CD4-positive, alpha-beta memory T cell (primary cell): ENCODE measurements around the gene SUN2. TPM values are rescaled to one million over a fixed set of nuclear protein-coding genes. Genes with fewer than 3 reads are reported as not detected.

Experiments
- CTCF ChIA-PET: fragments of 350-600 bp; sonication (Branson Sonifier 250); formaldehyde crosslinking; loops from one replicate; lab custom pipeline; 2021; ENCODE audit warnings: inconsistent platforms; ENCODE audit not compliant: partially characterized antibody; lab: Charles Lee
- POLR2A ChIA-PET: fragments of 350-600 bp; sonication (Branson Sonifier 250); formaldehyde crosslinking; loops from one replicate; lab custom pipeline; 2021; ENCODE audit not compliant: partially characterized antibody; lab: Charles Lee
- DNase-seq, 5 donors: peaks; one replicate each; pipeline versions ENCODE4 v3.0.0 to v3.0.0-alpha.2; 2020 to 2022; ENCODE audit warnings: mixed read lengths in 1 of 5
- H3K27ac ChIP-seq: one replicate; pipeline ENCODE4 v1.7.0; 2013; ENCODE audit warnings: low read depth, low read length
- H3K27me3 ChIP-seq: 2 replicates; pipeline ENCODE4 v1.7.0; 2013; ENCODE audit warnings: mild to moderate bottlenecking, low read length, moderate library complexity; ENCODE audit not compliant: insufficient read depth
- H3K36me3 ChIP-seq: 2 replicates; pipeline ENCODE4 v1.7.0; 2013; ENCODE audit warnings: mild to moderate bottlenecking, low read length, moderate library complexity; ENCODE audit not compliant: insufficient read depth
- H3K4me1 ChIP-seq: 2 replicates; pipeline ENCODE4 v1.7.0; 2013; ENCODE audit warnings: mild to moderate bottlenecking, low read length, moderate library complexity; ENCODE audit not compliant: insufficient read depth
- H3K4me3 ChIP-seq, 2 donors: one replicate each; pipeline ENCODE4 v1.7.0; 2013; ENCODE audit warnings: low read length in 2 of 2, mild to moderate bottlenecking in 1 of 2
- H3K9me3 ChIP-seq, 2 donors: one replicate each; pipeline ENCODE4 v1.7.0; 2013; ENCODE audit warnings: low read length in 2 of 2, control low read depth in 1 of 2; ENCODE audit not compliant: control insufficient read depth in 1 of 2
- H3K27ac Mint-ChIP-seq, 7 donors: one replicate each; pipeline ENCODE4 v1.8.0; 2020 to 2021; ENCODE audit warnings: mixed read lengths in 7 of 7, mild to moderate bottlenecking in 6 of 7, inconsistent platforms in 3 of 7, moderate library complexity in 3 of 7
- H3K27me3 Mint-ChIP-seq, 2 donors: one replicate each; pipeline ENCODE4 v1.8.0; 2020 to 2021; ENCODE audit warnings: mixed read lengths in 2 of 2
- H3K36me3 Mint-ChIP-seq, 2 donors: one replicate each; pipeline ENCODE4 v1.8.0; 2020 to 2021; ENCODE audit warnings: mixed read lengths in 2 of 2, inconsistent platforms in 1 of 2, mild to moderate bottlenecking in 1 of 2
- H3K4me1 Mint-ChIP-seq, 4 donors: one replicate each; pipeline ENCODE4 v1.8.0; 2020 to 2021; ENCODE audit warnings: mixed read lengths in 4 of 4, mild to moderate bottlenecking in 1 of 4
- H3K4me3 Mint-ChIP-seq, 8 donors: one replicate each; pipeline ENCODE4 v1.8.0; 2020 to 2021; ENCODE audit warnings: mixed read lengths in 8 of 8, mild to moderate bottlenecking in 7 of 8, moderate library complexity in 6 of 8, inconsistent platforms in 3 of 8
- H3K9me3 Mint-ChIP-seq, 8 donors: one replicate each; pipeline ENCODE4 v1.8.0; 2020 to 2021; ENCODE audit warnings: mixed read lengths in 8 of 8, mild to moderate bottlenecking in 5 of 8, inconsistent platforms in 3 of 8, moderate library complexity in 1 of 8
- intact Hi-C: fragments of 100-400 bp; cut with micrococcal nuclease; formaldehyde crosslinking; loops from one replicate; pipeline ENCODE4 v1.15.1; 2023
- polyA plus RNA-seq, 2 donors: library from polyadenylated mRNA; unstranded; fragments of 300-500 nt; fragmentation: Illumina TruSeq; gene quantifications; one replicate each; pipeline ENCODE4 v1.2.3, GENCODE V29; 2021
- total RNA-seq, 2 experiments: library from RNA; stranded (reverse); gene quantifications; one replicate each; pipeline ENCODE4 v1.2.3, GENCODE V29; 2021

Gene SUN2
- total and polyA plus RNA-seq, 4 experiments from 2014 or later: 323 to 1,004 (median 815) TPM

DNA sequence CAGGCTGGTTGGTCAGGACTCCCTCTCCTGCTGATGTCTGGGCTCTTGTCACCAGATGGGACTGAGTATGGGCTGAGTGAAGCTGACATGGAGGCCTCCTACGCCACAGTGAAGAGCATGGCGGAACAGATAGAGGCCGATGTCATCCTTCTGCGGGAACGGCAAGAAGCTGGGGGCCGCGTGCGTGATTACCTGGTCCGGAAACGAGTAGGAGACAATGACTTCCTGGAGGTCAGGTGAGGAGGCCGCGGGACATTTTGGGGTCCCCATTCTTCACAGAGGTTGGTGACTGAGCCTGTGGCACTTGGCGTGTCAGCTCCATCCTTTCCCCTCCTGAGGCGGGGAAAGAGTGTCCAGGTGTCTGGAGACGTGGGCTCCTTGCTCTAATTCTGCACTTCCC, 39.9 kb downstream of the SUN2 start:
- H3K4me3 ChIP-seq: no peak overlapping the region
- peaks cover 21 to 77% of the 10 kb centered on the region in 2 donors for H3K36me3 Mint-ChIP-seq
- no peaks in the 10 kb centered on the region for H3K27me3 ChIP-seq
- intact Hi-C loops: no loop called here
- no peak overlapping the region for H3K4me3 Mint-ChIP-seq
- CTCF ChIA-PET: interaction anchor here (2.0 kb wide), 1 partner anchor 17 kb away, joined by 5 read pairs; no protein-coding TSS in a partner anchor
- no peaks in the 10 kb centered on the region for H3K9me3 ChIP-seq
- no peaks in the 10 kb centered on the region for H3K9me3 Mint-ChIP-seq
- peaks cover 32 to 43% (median 38%) of the 10 kb centered on the region in 4 donors for H3K4me1 Mint-ChIP-seq
- H3K27me3 Mint-ChIP-seq: no peaks in the 10 kb centered on the region
- peak in 1 of 5 donors; percentile 13 for DNase-seq
- H3K36me3 ChIP-seq: peaks cover 44% of the 10 kb centered on the region
- H3K27ac ChIP-seq: no peak overlapping the region
- peaks cover 40% of the 10 kb centered on the region for H3K4me1 ChIP-seq
- POLR2A ChIA-PET: interaction anchor here (8.8 to 41.4 kb wide), 2 partner anchors 8 to 34 kb away, joined by 50 to 1746 read pairs; partner anchors contain the start of genes GTPBP1 and SUN2
- peak overlapping the region in 1 of 7 donors; percentile 62 for H3K27ac Mint-ChIP-seq

DNA sequence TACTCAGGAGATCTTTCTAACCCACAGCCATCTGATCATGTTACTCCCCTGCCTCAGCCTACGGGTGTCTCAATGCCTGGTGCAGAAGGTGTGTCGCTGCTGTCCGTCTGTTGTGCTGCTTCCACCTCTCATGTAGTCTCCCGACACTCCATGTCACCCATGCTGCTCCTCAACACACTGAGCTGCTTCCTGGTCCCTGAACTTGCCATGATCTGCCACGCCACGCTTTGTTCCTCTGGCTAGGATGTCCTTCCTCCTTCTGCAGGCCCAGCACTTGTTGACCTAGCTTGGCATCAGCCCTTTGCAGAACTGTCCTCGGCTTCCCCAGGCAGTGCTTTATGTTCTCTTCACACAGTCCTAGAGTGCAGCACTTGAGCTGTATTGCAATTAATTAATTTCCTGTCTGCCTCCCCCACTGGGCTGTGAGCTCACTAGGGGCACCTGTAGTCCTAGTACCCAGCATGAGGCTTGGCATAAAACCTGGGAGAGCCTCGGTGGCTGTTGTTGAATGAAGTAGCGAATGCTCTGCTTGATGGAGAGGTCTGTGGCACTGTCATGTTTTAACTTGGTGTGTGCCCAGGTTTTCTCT, 40.5 kb downstream of the SUN2 start:
- H3K9me3 Mint-ChIP-seq: no peaks in the 10 kb centered on the region
- H3K4me1 Mint-ChIP-seq: peaks cover 36 to 49% (median 43%) of the 10 kb centered on the region in 4 donors
- intact Hi-C loops: no loop called here

DNA sequence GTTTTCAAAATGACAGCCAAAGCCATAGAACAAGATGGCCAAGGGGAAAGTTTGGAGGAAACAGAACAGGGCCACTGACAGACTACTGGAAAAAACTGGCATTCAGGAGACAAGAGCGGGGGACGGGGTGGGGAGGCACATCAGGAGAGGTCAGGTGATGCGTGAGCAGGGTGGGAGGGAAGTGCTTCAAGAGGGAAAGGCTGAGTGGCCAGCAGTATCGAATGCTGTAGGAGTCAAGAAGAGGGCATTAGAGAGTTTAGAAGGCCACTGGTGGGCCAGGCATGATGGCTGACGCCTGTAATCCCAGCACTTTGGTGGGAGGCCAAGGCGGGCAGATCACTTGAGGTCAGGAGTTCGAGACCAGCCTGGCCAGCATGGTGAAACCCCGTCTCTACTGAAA, 41.9 kb downstream of the SUN2 start:
- no peaks in the 10 kb centered on the region for H3K9me3 ChIP-seq
- ChIA-PET CTCF (interaction anchor here (1.5 to 2.0 kb wide), 2 partner anchors 11 to 19 kb away, joined by 4 to 5 read pairs; no protein-coding TSS in a partner anchor), POLR2A (interaction anchor here (41.4 kb wide), 1 partner anchor 36 kb away, joined by 1746 read pairs; the partner anchor contains the start of gene SUN2)
- Mint-ChIP-seq H3K36me3 (peaks cover 27 to 82% of the 10 kb centered on the region in 2 donors), H3K27ac (peak overlapping the region in 6 of 7 donors; percentile 48 to 89 (median 84)), H3K4me1 (peaks cover 46 to 62% (median 55%) of the 10 kb centered on the region in 4 donors), H3K27me3 (no peaks in the 10 kb centered on the region), H3K9me3 (no peaks in the 10 kb centered on the region), H3K4me3 (no peak overlapping the region)
- DNase-seq: no peak
- intact Hi-C loops: no loop called here
- H3K4me3 ChIP-seq: no peak overlapping the region
- no peak overlapping the region for H3K27ac ChIP-seq
- peaks cover 59% of the 10 kb centered on the region for H3K36me3 ChIP-seq
- H3K4me1 ChIP-seq: peaks cover 59% of the 10 kb centered on the region
- H3K27me3 ChIP-seq: no peaks in the 10 kb centered on the region

More for the DNA sequence above, 40.5 kb downstream of the SUN2 start:
- ChIA-PET POLR2A (interaction anchor here (8.8 to 41.4 kb wide), 2 partner anchors 7 to 34 kb away, joined by 50 to 1746 read pairs; partner anchors contain the start of genes GTPBP1 and SUN2), CTCF (interaction anchor here (0.9 to 2.0 kb wide), 3 partner anchors 10 to 52 kb away, joined by 4 to 5 read pairs (median 5); no protein-coding TSS in a partner anchor)
- peaks cover 26 to 78% of the 10 kb centered on the region in 2 donors for H3K36me3 Mint-ChIP-seq
- H3K27ac Mint-ChIP-seq: peak overlapping the region in 6 of 7 donors; percentile 46 to 85 (median 64)
- H3K27ac ChIP-seq: no peak overlapping the region
- H3K27me3 ChIP-seq: no peaks in the 10 kb centered on the region
- H3K36me3 ChIP-seq: peaks cover 50% of the 10 kb centered on the region
- H3K4me3 Mint-ChIP-seq: peak overlapping the region in 1 of 8 donors; percentile 10
- H3K27me3 Mint-ChIP-seq: no peaks in the 10 kb centered on the region
- H3K4me1 ChIP-seq: peaks cover 45% of the 10 kb centered on the region
- no peaks in the 10 kb centered on the region for H3K9me3 ChIP-seq
- no peak for DNase-seq
- no peak overlapping the region for H3K4me3 ChIP-seq

DNA sequence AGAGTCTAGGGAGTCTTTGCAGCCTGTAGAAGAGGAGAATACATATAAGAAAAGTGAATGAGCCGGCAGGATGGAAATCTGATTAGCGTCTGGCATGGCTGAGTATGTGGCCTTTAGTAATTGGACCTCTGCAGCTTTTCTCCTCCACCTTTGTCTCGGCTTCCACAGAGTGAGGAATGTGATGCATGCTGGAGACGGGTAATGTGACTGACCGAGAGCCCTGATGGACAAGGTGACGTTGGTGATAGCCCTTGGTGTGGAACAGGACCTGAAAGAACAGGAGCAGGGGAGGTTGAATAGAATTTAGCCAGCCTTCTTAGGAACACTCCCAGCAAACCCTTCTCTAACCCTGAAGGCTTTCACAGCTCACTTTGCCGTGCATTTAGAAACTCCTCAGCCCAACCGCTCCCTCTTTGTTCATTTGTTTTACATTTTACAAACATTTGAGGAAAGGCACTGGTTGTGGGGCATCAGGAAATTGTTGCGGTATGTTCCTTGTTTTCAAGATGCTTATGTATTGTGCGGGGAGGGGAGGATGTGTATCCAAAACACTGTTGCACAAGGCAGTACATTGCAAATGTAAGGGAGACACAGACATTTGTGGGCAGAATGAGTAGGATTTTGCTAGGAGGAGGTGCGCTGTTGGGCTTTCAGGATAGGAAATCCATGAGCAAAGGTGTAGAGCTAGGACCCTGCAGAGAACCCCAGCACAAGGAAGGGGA, 43.2 kb downstream of the SUN2 start:
- H3K36me3 Mint-ChIP-seq: peaks cover 27 to 78% of the 10 kb centered on the region in 2 donors
- peaks cover 56 to 74% (median 67%) of the 10 kb centered on the region in 4 donors for H3K4me1 Mint-ChIP-seq
- peak overlapping the region in 1 of 8 donors; percentile 14 for H3K4me3 Mint-ChIP-seq
- POLR2A ChIA-PET: interaction anchor here (0.6 to 2.8 kb wide), 2 partner anchors 12 to 20 kb away, joined by 3 to 23 read pairs; no protein-coding TSS in a partner anchor
- H3K27ac Mint-ChIP-seq: peak overlapping the region; percentile 21 to 90 (median 84)
- no peaks in the 10 kb centered on the region for H3K9me3 Mint-ChIP-seq
- no peaks in the 10 kb centered on the region for H3K27me3 Mint-ChIP-seq
- Histone ChIP-seq H3K4me3 (no peak overlapping the region), H3K4me1 (peaks cover 72% of the 10 kb centered on the region), H3K27me3 (no peaks in the 10 kb centered on the region), H3K36me3 (peaks cover 50% of the 10 kb centered on the region), H3K27ac (no peak overlapping the region), H3K9me3 (no peaks in the 10 kb centered on the region)
- intact Hi-C loops: no loop called here
- CTCF ChIA-PET: no interaction called here
- peak in 1 of 5 donors; percentile 13 for DNase-seq

DNA sequence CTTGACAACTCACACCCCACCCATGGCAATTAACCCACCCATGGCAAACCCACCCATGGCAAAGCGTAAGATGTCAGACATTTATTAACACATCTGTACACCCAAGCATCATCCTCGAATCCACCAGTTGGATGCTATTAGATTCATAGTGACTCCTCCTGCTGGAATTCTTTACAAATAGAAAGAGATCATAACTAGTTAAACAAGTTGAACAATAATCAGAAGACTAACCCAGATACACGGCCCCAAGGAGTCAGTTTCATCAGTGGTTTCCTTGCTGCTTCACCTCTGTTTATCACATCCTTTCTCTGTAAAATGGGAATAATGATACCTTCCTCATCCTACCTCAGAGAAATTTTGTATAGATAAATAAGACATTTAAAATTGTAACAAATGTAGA, 44.9 kb downstream of the SUN2 start:
- Histone ChIP-seq H3K27me3 (no peaks in the 10 kb centered on the region), H3K9me3 (no peaks in the 10 kb centered on the region), H3K4me1 (peaks cover 80% of the 10 kb centered on the region), H3K36me3 (peaks cover 32% of the 10 kb centered on the region), H3K4me3 (no peak overlapping the region), H3K27ac (no peak overlapping the region)
- Mint-ChIP-seq H3K27ac (peak overlapping the region in 5 of 7 donors; percentile 36 to 82 (median 66)), H3K27me3 (no peaks in the 10 kb centered on the region), H3K4me3 (no peak overlapping the region), H3K4me1 (peaks cover 67 to 88% (median 78%) of the 10 kb centered on the region in 4 donors), H3K36me3 (peaks cover 17 to 70% of the 10 kb centered on the region in 2 donors), H3K9me3 (no peaks in the 10 kb centered on the region)
- POLR2A ChIA-PET: interaction anchor here (2.8 to 8.0 kb wide), 3 partner anchors 8 to 41 kb away, joined by 23 to 186 read pairs (median 50); partner anchors contain the start of gene SUN2
- intact Hi-C loops: no loop called here
- CTCF ChIA-PET: interaction anchor here (1.6 to 1.8 kb wide), 2 partner anchors 14 to 24 kb away, joined by 5 to 6 read pairs; no protein-coding TSS in a partner anchor
- DNase-seq: no peak

DNA sequence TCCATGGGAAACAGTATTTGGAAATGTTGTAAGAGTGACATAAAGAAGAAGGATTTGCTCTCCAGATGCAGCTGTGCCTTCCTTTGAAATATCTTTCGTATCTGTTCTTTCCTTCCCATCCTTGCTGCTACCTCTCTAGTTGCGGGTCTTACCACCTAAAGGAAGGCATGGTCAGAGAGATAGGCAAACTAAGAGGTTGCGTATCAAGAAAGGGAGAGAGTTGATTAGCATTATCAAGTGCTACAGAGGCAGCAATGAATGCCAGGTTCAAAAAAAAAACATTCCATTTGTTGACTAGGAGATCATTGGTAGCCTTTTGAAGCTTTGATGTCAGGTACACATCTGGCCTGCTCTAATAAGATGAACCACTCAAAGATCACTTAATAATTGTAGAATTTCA, 45.4 kb downstream of the SUN2 start:
- intact Hi-C loops: no loop called here
- H3K9me3 ChIP-seq: no peaks in the 10 kb centered on the region
- no peak overlapping the region for H3K27ac ChIP-seq
- H3K9me3 Mint-ChIP-seq: no peaks in the 10 kb centered on the region
- H3K4me3 ChIP-seq: no peak overlapping the region
- peak overlapping the region in 2 of 7 donors; percentile 17 to 42 for H3K27ac Mint-ChIP-seq
- H3K36me3 Mint-ChIP-seq: peaks cover 17 to 68% of the 10 kb centered on the region in 2 donors
- peaks cover 66 to 92% (median 77%) of the 10 kb centered on the region in 4 donors for H3K4me1 Mint-ChIP-seq
- no peak for DNase-seq
- no peak overlapping the region for H3K4me3 Mint-ChIP-seq
- ChIA-PET POLR2A (interaction anchor here (1.6 to 8.0 kb wide), 4 partner anchors 8 to 42 kb away, joined by 5 to 186 read pairs (median 102); partner anchors contain the start of gene SUN2), CTCF (interaction anchor here (0.9 to 1.8 kb wide), 3 partner anchors 15 to 24 kb away, joined by 3 to 6 read pairs (median 5); no protein-coding TSS in a partner anchor)
- H3K27me3 ChIP-seq: no peaks in the 10 kb centered on the region
- H3K4me1 ChIP-seq: peaks cover 79% of the 10 kb centered on the region
- peaks cover 27% of the 10 kb centered on the region for H3K36me3 ChIP-seq
- H3K27me3 Mint-ChIP-seq: no peaks in the 10 kb centered on the region
